A549 (cell line): ENCODE data around the gene CUX1. TPM values are rescaled to one million over a fixed set of nuclear protein-coding genes. Genes with fewer than 3 reads are reported as not detected.

Experiments used
- ATAC-seq, 2 experiments: fragments of 200-7000 bp in 1 of 2; fragments of >200 bp in 1 of 2; cut with Nextera tagmentation in 1 of 2; cut with Tn5 transposase in 1 of 2; 3 replicates each; pipeline versions ENCODE4 v1.8.0 to v1.9.1; 2018 to 2020; ENCODE audit warnings: mild to moderate bottlenecking in 1 of 2, moderate library complexity in 1 of 2
- CTCF ChIA-PET: fragments of 300-600 bp; sonication (Branson Sonifier 250); formaldehyde crosslinking; extraction: SDS; loops from one replicate; lab custom pipeline; 2021; ENCODE audit warnings: antibody characterized with exemption, inconsistent platforms; lab: Yijun Ruan, JAX
- POLR2A ChIA-PET: fragments of 350-600 bp; formaldehyde crosslinking; extraction: SDS; loops from one replicate; lab custom pipeline; 2021; ENCODE audit warnings: antibody characterized with exemption, inconsistent platforms; lab: Yijun Ruan, JAX
- DNase-seq, 2 experiments: peaks; one replicate each; pipeline versions ENCODE4 v3.0.0 to v3.0.0-alpha.2; 2011 to 2016; ENCODE audit warnings: low read depth in 1 of 2, low spot score in 1 of 2
- FAIRE-seq: peaks from 2 replicates; lab custom pipeline; 2011; peaks lifted over from hg19 to GRCh38; lab: Jason Lieb, UNC
- H3K27ac ChIP-seq, 2 experiments: fragments of >200 bp; sonication (Bioruptor Twin); formaldehyde crosslinking; 3 replicates each; pipeline ENCODE4 v1.5.1; 2016 to 2017
- H3K4me1 ChIP-seq: fragments of >200 bp; sonication (Bioruptor Twin); formaldehyde crosslinking; 3 replicates; pipeline ENCODE4 v1.6.1; 2016
- H3K4me2 ChIP-seq: fragments of >200 bp; sonication (Bioruptor Twin); formaldehyde crosslinking; 3 replicates; pipeline ENCODE4 v1.6.1; 2016
- H3K4me3 ChIP-seq: fragments of >200 bp; sonication (Bioruptor Twin); formaldehyde crosslinking; 3 replicates; pipeline ENCODE4 v1.5.1; 2016
- H3K9me3 ChIP-seq: fragments of >200 bp; sonication (Bioruptor Twin); formaldehyde crosslinking; 3 replicates; pipeline ENCODE4 v1.6.1; 2016
- BCL3 ChIP-seq: fragments of >200 bp; sonication (Bioruptor Twin); formaldehyde crosslinking; IDR thresholded peaks from 3 replicates; pipeline ENCODE4 v1.6.1; 2016
- BHLHE40 ChIP-seq: IDR thresholded peaks from 2 replicates; pipeline ENCODE4 v1.6.1; 2012; ENCODE audit warnings: low read depth, low read length, inconsistent platforms
- CBX2 ChIP-seq: fragments of 200-600 bp; sonication (generic); IDR thresholded peaks from 2 replicates; pipeline ENCODE4 v1.6.1; 2016; ENCODE audit warnings: low read depth, mild to moderate bottlenecking, borderline replicate concordance
- CBX8 ChIP-seq: fragments of 200-600 bp; sonication (generic); IDR thresholded peaks from 2 replicates; pipeline ENCODE4 v1.6.1; 2016
- CHD2 ChIP-seq: fragments of 150-350 bp; IDR thresholded peaks from 2 replicates; pipeline ENCODE4 v1.6.1; 2014; ENCODE audit warnings: low read length; ENCODE audit not compliant: partially characterized antibody
- CTCF ChIP-seq: fragments of >200 bp; sonication (Bioruptor Twin); formaldehyde crosslinking; IDR thresholded peaks from 3 replicates; pipeline ENCODE4 v1.5.1; 2016
- E2F6 ChIP-seq: IDR thresholded peaks from 2 replicates; pipeline ENCODE4 v1.6.1; 2012; ENCODE audit warnings: low read depth, borderline replicate concordance
- EP300 ChIP-seq, 2 experiments: fragments of >200 bp; sonication (Bioruptor Twin); formaldehyde crosslinking; IDR thresholded peaks; 2 replicates in 1 of 2; 3 replicates in 1 of 2; pipeline ENCODE4 v1.6.1; 2016 to 2017
- ESRRA ChIP-seq: fragments of 150-350 bp; IDR thresholded peaks from 2 replicates; pipeline ENCODE4 v1.6.1; 2014; ENCODE audit warnings: mild to moderate bottlenecking, low read length, borderline replicate concordance
- GATA3 ChIP-seq: IDR thresholded peaks from 2 replicates; pipeline ENCODE4 v1.6.1; 2012; ENCODE audit warnings: borderline replicate concordance
- HOXB5 ChIP-seq: fragments of 250-450 bp; sonication (Bioruptor Pico); IDR thresholded peaks from 2 replicates; pipeline ENCODE4 v1.5.0; 2020; ENCODE audit warnings: mild to moderate bottlenecking, moderate library complexity
- KDM5A ChIP-seq: fragments of 200-600 bp; sonication (generic); IDR thresholded peaks from 2 replicates; pipeline ENCODE4 v1.6.1; 2016; ENCODE audit warnings: antibody characterized with exemption, mild to moderate bottlenecking
- MAX ChIP-seq: IDR thresholded peaks from 2 replicates; pipeline ENCODE4 v1.6.1; 2012
- MAZ ChIP-seq: fragments of 150-350 bp; IDR thresholded peaks from 2 replicates; pipeline ENCODE4 v1.6.1; 2014; ENCODE audit warnings: antibody characterized with exemption, low read depth, low read length, borderline replicate concordance
- NFE2L2 ChIP-seq: fragments of 150-350 bp; conservative IDR thresholded peaks from 2 replicates; pipeline ENCODE4 v1.6.1; 2014; ENCODE audit warnings: low read length
- NPAS2 ChIP-seq: fragments of 250-450 bp; sonication (Bioruptor Pico); IDR thresholded peaks from 2 replicates; pipeline ENCODE4 v1.8.0; 2022; ENCODE audit warnings: mild to moderate bottlenecking, moderate library complexity, borderline replicate concordance
- NR3C1 ChIP-seq: fragments of >200 bp; sonication (Bioruptor Twin); formaldehyde crosslinking; IDR thresholded peaks from 3 replicates; pipeline ENCODE4 v1.6.1; 2017
- PHF8 ChIP-seq: fragments of 200-600 bp; sonication (generic); IDR thresholded peaks from 2 replicates; pipeline ENCODE4 v1.6.1; 2016; ENCODE audit warnings: low read depth, mild to moderate bottlenecking, antibody characterized with exemption, moderate library complexity, borderline replicate concordance
- POLR2AphosphoS2 ChIP-seq: conservative IDR thresholded peaks from 2 replicates; pipeline ENCODE4 v1.6.1; 2012; ENCODE audit warnings: low read length, improper control_type of control experiment, inconsistent platforms
- ZFP36 ChIP-seq: fragments of 450-650 bp; IDR thresholded peaks from 2 replicates; pipeline ENCODE4 v1.6.1; 2014; ENCODE audit warnings: borderline replicate concordance; ENCODE audit not compliant: partially characterized antibody
- WGBS: methylation state at CpG from one replicate; pipeline ENCODE4 v1.1.6; 2017; ENCODE audit errors: missing lambda C conversion rate; 5-methylcytosine and 5-hydroxymethylcytosine counted together
- polyA plus RNA-seq, 4 experiments: library from polyadenylated mRNA; depleted of rRNA in 3 of 4; stranded (reverse); fragments of >200 nt; fragmentation: RNase III in 1 of 4; extraction: RNeasy Plus Mini Kit Qiagen cat#74134 plus additional on column Dnase treatment in 1 of 4; gene quantifications; 2 replicates in 3 of 4; 3 replicates in 1 of 4; pipeline ENCODE4 v1.2.3, GENCODE V29; 2011 to 2017
- TF ChIP-seq, protein P1 (sequence below): fragments of 450-650 bp; IDR thresholded peaks from 2 replicates; pipeline ENCODE4 v1.6.1; 2014; ENCODE audit warnings: antibody characterized with exemption
- TF ChIP-seq, protein P2 (sequence below): fragments of 200-600 bp; sonication (generic); IDR thresholded peaks from 2 replicates; pipeline ENCODE4 v1.6.1; 2016; ENCODE audit warnings: antibody characterized with exemption, mild to moderate bottlenecking, moderate library complexity

The CUX1 gene
- polyA plus RNA-seq, 2 of the 4 experiments (the other 2 are of a cell fraction): 32.7 to 33.4 TPM

DNA sequence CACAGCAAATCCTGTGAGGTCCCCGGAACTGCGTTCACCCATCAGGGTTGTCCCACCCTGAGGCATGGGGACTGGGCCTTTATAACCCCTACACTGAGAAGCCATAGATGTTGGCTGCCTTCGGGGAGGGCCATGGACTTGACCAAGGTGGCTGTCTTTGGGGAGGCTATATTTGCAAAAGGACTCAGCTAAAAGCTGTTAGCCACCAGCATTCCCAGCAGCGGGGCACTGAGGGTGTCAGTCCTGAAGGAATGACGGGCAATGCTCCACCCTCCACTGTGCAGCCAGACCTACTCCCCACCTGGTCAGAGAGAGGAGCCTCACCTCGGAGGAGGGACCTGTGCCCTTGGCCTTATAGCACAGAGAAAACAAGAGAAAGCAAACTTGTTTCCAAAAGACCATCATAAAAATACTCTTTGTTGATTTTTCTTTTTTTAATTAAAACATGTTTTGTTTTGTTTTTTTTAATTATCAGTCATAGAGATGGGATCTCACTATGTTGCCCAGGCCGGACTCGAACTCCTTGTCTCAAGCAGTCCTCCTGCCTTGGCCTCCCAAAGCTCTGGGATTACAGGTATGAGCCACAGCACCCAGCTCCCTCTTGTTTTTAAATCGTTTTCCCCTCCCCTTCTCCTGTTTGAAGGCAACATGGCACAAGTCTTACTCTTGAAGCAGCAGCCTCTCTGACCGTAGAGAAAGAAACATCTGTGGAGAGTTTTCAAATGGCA, 26.7 kb upstream of the CUX1 start:
- Histone ChIP-seq H3K4me2 (no peak overlapping the region), H3K4me1 (no peaks in the 10 kb centered on the region), H3K4me3 (no peak overlapping the region), H3K9me3 (0 out of 3 replicates have a peak, but pooled peaks cover 3% of the 10 kb centered on the region), H3K27ac (no peak overlapping the region)
- TF ChIP-seq NR3C1 (no peak), GATA3 (no peak), CBX8 (no peak), BHLHE40 (no peak), ZFP36 (no peak), NPAS2 (CRISPR knock-in tag) (no peak), MAX (no peak), NFE2L2 (no peak), EP300 (IDR thresholded peaks at IDR 0.05) (no peak), CBX2 (no peak), HOXB5 (CRISPR knock-in tag) (no peak)
- TF ChIP-seq, protein P1, sequence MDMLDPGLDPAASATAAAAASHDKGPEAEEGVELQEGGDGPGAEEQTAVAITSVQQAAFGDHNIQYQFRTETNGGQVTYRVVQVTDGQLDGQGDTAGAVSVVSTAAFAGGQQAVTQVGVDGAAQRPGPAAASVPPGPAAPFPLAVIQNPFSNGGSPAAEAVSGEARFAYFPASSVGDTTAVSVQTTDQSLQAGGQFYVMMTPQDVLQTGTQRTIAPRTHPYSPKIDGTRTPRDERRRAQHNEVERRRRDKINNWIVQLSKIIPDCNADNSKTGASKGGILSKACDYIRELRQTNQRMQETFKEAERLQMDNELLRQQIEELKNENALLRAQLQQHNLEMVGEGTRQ: no peak
- TF ChIP-seq, protein P2, sequence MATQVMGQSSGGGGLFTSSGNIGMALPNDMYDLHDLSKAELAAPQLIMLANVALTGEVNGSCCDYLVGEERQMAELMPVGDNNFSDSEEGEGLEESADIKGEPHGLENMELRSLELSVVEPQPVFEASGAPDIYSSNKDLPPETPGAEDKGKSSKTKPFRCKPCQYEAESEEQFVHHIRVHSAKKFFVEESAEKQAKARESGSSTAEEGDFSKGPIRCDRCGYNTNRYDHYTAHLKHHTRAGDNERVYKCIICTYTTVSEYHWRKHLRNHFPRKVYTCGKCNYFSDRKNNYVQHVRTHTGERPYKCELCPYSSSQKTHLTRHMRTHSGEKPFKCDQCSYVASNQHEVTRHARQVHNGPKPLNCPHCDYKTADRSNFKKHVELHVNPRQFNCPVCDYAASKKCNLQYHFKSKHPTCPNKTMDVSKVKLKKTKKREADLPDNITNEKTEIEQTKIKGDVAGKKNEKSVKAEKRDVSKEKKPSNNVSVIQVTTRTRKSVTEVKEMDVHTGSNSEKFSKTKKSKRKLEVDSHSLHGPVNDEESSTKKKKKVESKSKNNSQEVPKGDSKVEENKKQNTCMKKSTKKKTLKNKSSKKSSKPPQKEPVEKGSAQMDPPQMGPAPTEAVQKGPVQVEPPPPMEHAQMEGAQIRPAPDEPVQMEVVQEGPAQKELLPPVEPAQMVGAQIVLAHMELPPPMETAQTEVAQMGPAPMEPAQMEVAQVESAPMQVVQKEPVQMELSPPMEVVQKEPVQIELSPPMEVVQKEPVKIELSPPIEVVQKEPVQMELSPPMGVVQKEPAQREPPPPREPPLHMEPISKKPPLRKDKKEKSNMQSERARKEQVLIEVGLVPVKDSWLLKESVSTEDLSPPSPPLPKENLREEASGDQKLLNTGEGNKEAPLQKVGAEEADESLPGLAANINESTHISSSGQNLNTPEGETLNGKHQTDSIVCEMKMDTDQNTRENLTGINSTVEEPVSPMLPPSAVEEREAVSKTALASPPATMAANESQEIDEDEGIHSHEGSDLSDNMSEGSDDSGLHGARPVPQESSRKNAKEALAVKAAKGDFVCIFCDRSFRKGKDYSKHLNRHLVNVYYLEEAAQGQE: no peak
- no peak; a peak in 1 of 6 replicates for ATAC-seq
- ChIA-PET CTCF (interaction anchor here (0.9 to 1.0 kb wide), 2 partner anchors 102 to 326 kb away, joined by 3 read pairs; no protein-coding TSS in a partner anchor), POLR2A (no interaction called here)
- no peak for FAIRE-seq
- 69% methylated on average over 10 of the region's 10 CpGs for WGBS
- DNase-seq: no peak

GRCh38 chr7:101792051-101792681, 25.3 kb upstream of the CUX1 start:
- H3K9me3 ChIP-seq: 0 out of 3 replicates have a peak, but pooled peaks cover 3% of the 10 kb centered on the region
- no peak for ATAC-seq
- 78% methylated on average over 9 of the region's 9 CpGs for WGBS
- POLR2A ChIA-PET: no interaction called here
- H3K4me1 ChIP-seq: no peaks in the 10 kb centered on the region
- no peak for FAIRE-seq
- CTCF ChIA-PET: interaction anchor here (1.1 kb wide), 1 partner anchor 190 kb away, joined by 4 read pairs; no protein-coding TSS in a partner anchor
- DNase-seq: no peak
- H3K4me2 ChIP-seq: no peak overlapping the region
- no peak overlapping the region for H3K4me3 ChIP-seq
- no peak overlapping the region for H3K27ac ChIP-seq
- no peak for TF ChIP-seq ESRRA
- TF ChIP-seq BCL3: no peak
- no peak for TF ChIP-seq CHD2
- TF ChIP-seq, protein P2: no peak
- no peak for TF ChIP-seq E2F6
- no peak for TF ChIP-seq KDM5A
- no peak for TF ChIP-seq EP300 (IDR thresholded peaks at IDR 0.05)
- TF ChIP-seq CTCF: no peak
- TF ChIP-seq POLR2AphosphoS2: no peak
- TF ChIP-seq HOXB5 (CRISPR knock-in tag): no peak
- no peak for TF ChIP-seq PHF8
- TF ChIP-seq NFE2L2: no peak
- no peak for TF ChIP-seq MAZ
